GM12878 (cell line): ENCODE measurements around the gene YIPF6. TPM values are rescaled to one million over a fixed set of nuclear protein-coding genes. Genes with fewer than 3 reads are reported as not detected.

ENCODE experiments used
- BCL3 ChIP-seq: IDR thresholded peaks from 2 replicates; pipeline ENCODE4 v1.6.1; 2011; ENCODE audit warnings: borderline replicate concordance, low read depth, mild to moderate bottlenecking, moderate library complexity, low read length; ENCODE audit not compliant: insufficient read depth, poor library complexity, severe bottlenecking
- MEF2A ChIP-seq: IDR thresholded peaks from 2 replicates; pipeline ENCODE4 v1.6.1; 2011; ENCODE audit warnings: low read depth, mild to moderate bottlenecking, low read length, moderate library complexity; ENCODE audit not compliant: insufficient read depth
- POLR2AphosphoS5 ChIP-seq: IDR thresholded peaks from 2 replicates; pipeline ENCODE4 v1.6.1; 2011; ENCODE audit warnings: mild to moderate bottlenecking, low read length, inconsistent platforms
- ZNF592 ChIP-seq: fragments of 450-650 bp; IDR thresholded peaks from 2 replicates; pipeline ENCODE4 v1.6.1; 2017; ENCODE audit warnings: mild to moderate bottlenecking, moderate library complexity
- polyA plus RNA-seq, 11 experiments: library from polyadenylated mRNA; depleted of rRNA in 4 of 11; unstranded in 6 of 11; stranded (reverse) in 5 of 11; fragments of >200 nt; fragmentation: Nextera tagmentation in 4 of 11; fragmentation: Illumina TruSeq in 1 of 11; extraction: Ambion mirVana in 4 of 11; extraction: Trizol in 1 of 11; gene quantifications; 1 replicate in 1 of 11; 2 replicates in 10 of 11; pipeline versions ENCODE4 v1.2.1 to v1.2.3, GENCODE V29; 2011 to 2016; ENCODE audit warnings: inconsistent platforms in 2 of 11, missing spikeins in 2 of 11, low read depth in 1 of 11
- total RNA-seq, 4 experiments: library from RNA; depleted of rRNA in 3 of 4; stranded (reverse); fragments of >200 nt in 3 of 4; fragmentation: Illumina TruSeq in 1 of 4; extraction: Trizol in 1 of 4; gene quantifications; 2 replicates each; pipeline versions ENCODE4 v1.2.1 to v1.2.3, GENCODE V29; 2013 to 2021

The YIPF6 gene
- total and polyA plus RNA-seq, 10 of the 15 experiments (the other 5 are each of a cell fraction or from before 2014, with no cell fraction given) = 5.9 to 23.1 (median 12.2) TPM

GRCh38 chrX:68499543-68500504 lies 973 bp downstream of the YIPF6 start (continued):
- TF ChIP-seq ZNF592 = no peak
- no peak for TF ChIP-seq MEF2A
- no peak for TF ChIP-seq POLR2AphosphoS5
- TF ChIP-seq BCL3 = no peak
